Neuron (in vitro differentiated cells): ENCODE results near the gene APC.
"Not testable (repeated sequence)": the region's sequence is repeated elsewhere in the genome, so short reads cannot be mapped to it uniquely, and the experiment has no call there.

Experiments used
- H2AFZ ChIP-seq: one replicate; pipeline ENCODE4 v1.6.1; 2013; ENCODE audit warnings: low read depth, mild to moderate bottlenecking, inconsistent platforms, low read length, moderate library complexity
- H3K27me3 ChIP-seq: one replicate; pipeline ENCODE4 v1.6.1; 2013; ENCODE audit warnings: low read length; ENCODE audit not compliant: insufficient read depth
- H3K36me3 ChIP-seq: one replicate; pipeline ENCODE4 v1.6.1; 2013; ENCODE audit warnings: low read length; ENCODE audit not compliant: insufficient read depth
- H3K4me1 ChIP-seq: one replicate; pipeline ENCODE4 v1.6.1; 2013; ENCODE audit warnings: low read length; ENCODE audit not compliant: insufficient read depth
- H3K4me3 ChIP-seq: 2 replicates; pipeline ENCODE4 v1.5.1; 2013; ENCODE audit warnings: mild to moderate bottlenecking, low read length, moderate library complexity
- H3K9me3 ChIP-seq: one replicate; pipeline ENCODE4 v1.6.1; 2013; ENCODE audit warnings: low read length

APC gene

DNA sequence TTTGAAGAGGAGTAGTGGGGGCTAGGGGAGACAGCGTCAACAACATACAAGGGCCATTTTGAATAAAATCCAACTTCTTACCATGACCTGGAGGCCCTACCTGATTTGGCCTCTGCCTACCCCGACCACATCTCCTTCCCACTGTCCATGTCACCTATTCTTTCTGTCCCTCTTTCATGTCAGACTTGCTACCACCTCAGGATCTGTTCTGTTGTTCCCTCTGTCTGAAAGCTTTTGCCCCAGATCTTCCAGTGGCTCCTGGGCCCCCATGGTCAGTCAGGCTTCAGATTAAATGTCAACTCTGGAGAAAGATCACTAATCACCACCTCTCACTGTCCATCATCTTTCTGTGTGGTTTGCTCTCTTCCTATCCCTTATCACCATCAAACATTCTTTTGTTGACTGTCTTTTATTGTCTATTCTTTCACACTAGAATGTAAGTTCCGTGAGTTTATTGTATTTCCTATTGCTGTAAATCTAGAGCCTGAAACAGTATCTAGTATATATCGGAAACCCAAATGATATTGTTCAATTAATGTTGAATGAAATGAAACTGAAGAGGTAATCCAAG, 31.2 kb upstream of the APC start:
- H3K9me3 ChIP-seq = no peaks in the 10 kb centered on the region
- no peaks in the 10 kb centered on the region for H3K36me3 ChIP-seq
- peak overlapping the region; percentile 88 for H2AFZ ChIP-seq
- H3K4me1 ChIP-seq = peaks cover 4% of the 10 kb centered on the region
- H3K4me3 ChIP-seq = no peak overlapping the region
- H3K27me3 ChIP-seq = no peaks in the 10 kb centered on the region

DNA sequence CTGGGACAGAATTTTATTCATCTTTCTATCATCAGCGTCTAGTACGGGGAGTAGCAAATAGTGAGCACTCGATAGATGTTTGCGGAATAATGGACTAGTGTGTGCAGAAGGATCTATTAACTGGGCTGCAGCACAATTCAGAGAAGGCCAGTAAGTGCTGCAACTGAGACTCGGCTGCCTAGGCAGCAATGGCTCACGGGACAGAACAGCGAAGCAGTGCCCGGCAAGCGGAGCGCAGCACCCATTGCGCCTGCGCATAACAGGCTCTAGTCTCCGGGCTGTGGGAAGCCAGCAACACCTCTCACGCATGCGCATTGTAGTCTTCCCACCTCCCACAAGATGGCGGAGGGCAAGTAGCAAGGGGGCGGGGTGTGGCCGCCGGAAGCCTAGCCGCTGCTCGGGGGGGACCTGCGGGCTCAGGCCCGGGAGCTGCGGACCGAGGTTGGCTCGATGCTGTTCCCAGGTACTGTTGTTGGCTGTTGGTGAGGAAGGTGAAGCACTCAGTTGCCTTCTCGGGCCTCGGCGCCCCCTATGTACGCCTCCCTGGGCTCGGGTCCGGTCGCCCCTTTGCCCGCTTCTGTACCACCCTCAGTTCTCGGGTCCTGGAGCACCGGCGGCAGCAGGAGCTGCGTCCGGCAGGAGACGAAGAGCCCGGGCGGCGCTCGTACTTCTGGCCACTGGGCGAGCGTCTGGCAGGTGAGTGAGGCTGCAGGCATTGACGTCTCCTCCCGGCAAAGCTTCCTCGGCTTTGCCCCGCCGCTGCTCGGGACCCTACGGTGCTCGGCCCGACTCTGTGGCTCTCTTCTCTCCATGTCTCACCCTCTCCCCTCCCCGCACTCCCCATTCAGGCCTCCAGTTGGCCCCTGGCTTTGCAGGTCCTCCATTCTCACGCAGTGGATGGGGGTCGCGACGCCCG, 30.2 kb upstream of the APC start:
- Histone ChIP-seq H3K9me3 (no peaks in the 10 kb centered on the region), H3K27me3 (no peaks in the 10 kb centered on the region), H2AFZ (peak overlapping the region; percentile 88)

DNA sequence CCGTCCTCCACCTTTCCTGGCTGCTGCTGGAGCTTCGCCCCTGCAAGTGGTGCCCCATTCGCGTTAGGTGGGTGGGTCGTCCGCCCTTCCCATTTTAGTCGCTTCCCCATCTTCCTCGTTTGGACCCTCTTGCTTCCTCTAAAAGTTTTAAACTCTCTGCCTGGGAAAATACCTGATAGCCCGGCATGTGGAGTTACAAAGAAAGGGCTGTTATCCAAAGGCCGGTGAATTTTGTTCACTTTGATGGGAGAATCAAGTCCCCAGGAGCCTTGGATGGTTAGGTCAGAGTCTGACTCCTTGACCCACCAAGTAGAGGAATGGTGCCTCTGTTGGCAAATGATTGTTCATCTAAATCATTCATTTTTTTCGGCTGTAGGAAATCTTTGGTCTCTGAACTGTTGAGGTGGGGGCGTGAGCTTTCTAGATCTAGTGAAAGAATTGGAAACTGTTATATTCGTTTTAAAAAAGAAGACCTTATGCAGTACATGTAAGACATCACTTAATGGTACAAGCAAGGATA, 29.5 kb upstream of the APC start:
- peak overlapping the region; percentile 88 for H2AFZ ChIP-seq
- H3K9me3 ChIP-seq = no peaks in the 10 kb centered on the region

More for the DNA sequence above, 30.2 kb upstream of the APC start:
- no peaks in the 10 kb centered on the region for H3K36me3 ChIP-seq
- H3K4me1 ChIP-seq = peaks cover 4% of the 10 kb centered on the region
- peak overlapping the region; percentile 76 for H3K4me3 ChIP-seq

DNA sequence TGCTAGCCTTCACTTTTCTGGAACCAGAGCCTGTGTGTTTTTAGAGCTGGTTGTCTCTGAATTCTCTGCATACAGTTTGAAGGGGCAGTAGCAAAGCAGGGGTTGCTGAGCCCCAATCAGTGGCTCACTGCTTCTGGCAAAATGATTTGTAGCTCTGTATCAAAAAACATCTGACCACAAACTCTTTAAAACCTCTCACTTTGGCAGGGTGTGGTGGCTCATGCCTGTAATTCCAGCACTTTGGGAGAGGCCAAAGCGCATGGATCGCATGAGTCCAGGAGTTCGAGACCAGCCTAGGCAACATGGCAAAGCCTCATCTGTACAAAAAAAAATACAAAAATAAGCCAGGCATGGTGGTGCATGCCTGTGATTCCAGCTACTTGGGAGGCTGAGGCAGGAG, 28.3 kb upstream of the APC start:
- H3K27me3 ChIP-seq = no peaks in the 10 kb centered on the region
- H2AFZ ChIP-seq = no peak overlapping the region
- H3K9me3 ChIP-seq = no peaks in the 10 kb centered on the region
- peaks cover 5% of the 10 kb centered on the region for H3K36me3 ChIP-seq
- peaks cover 4% of the 10 kb centered on the region for H3K4me1 ChIP-seq
- H3K4me3 ChIP-seq = peak overlapping the region; percentile 76

More for the DNA sequence above, 29.5 kb upstream of the APC start:
- Histone ChIP-seq H3K27me3 (no peaks in the 10 kb centered on the region), H3K36me3 (peaks cover 2% of the 10 kb centered on the region), H3K4me3 (peak overlapping the region; percentile 76), H3K4me1 (peaks cover 4% of the 10 kb centered on the region)

DNA sequence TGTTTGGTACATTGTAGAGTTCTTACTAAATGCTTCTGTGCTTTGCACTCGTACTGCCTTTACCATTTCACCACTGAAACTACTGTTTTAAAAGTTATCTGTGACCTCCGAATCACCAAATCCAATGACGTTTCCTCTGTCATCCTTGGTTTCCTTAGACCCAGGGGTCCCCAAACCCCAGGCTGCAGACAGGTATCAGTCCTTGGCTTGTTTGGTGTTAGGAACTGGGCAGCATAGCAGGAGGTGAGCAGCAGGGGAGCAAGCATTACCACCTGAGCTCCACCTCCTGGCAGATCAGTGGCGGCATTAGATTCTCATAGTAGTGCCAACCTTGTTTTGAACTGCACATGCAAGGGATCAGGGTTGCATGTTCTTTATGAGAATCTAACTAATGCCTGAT, 26.8 kb upstream of the APC start:
- no peak overlapping the region for H3K4me3 ChIP-seq
- H3K27me3 ChIP-seq = no peaks in the 10 kb centered on the region
- peaks cover 4% of the 10 kb centered on the region for H3K4me1 ChIP-seq
- no peaks in the 10 kb centered on the region for H3K9me3 ChIP-seq
- H2AFZ ChIP-seq = no peak overlapping the region
- H3K36me3 ChIP-seq = peaks cover 5% of the 10 kb centered on the region

DNA sequence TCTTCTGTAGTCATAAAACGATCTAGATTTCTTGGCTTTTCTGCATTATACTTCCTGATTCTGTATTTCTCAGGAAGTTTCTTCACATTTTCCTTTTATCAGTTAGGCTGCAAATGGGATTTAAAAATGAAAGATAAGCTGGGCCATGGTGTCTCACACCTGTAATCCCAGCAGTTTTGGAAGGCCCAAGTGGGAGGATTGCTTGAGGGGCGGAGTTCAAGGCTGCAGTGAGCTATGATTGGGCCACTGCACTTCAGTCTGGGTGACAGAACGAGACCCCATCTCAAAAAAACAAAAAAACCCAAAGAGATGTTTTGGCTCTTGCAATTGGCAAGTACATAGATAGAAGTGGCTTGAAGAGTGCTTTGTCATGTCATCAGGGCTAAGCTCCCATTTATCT, 26.2 kb upstream of the APC start:
- H3K36me3 ChIP-seq = peaks cover 5% of the 10 kb centered on the region
- H2AFZ ChIP-seq = no peak overlapping the region
- no peaks in the 10 kb centered on the region for H3K27me3 ChIP-seq
- H3K4me3 ChIP-seq = no peak overlapping the region
- H3K9me3 ChIP-seq = no peaks in the 10 kb centered on the region
- H3K4me1 ChIP-seq = peaks cover 4% of the 10 kb centered on the region

DNA sequence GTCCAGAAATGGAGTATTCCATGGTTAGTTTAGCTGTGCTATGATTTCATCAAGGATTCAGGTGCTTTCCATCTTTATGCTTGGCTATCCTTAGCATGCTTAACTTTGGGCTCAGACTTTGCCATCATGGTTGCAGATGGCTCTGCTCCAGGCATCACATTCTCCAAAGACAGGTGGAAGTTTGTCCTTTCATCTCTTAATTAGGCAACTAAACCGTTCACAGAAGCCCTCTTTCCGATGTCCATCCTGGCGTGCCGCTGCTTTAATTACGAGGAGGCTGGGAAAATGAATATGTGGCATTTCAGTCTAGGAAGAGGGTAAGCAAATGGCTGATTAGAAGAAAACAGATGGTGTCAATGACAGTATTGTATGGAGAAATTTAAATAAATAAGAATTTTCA, 24.5 kb upstream of the APC start:
- peaks cover 4% of the 10 kb centered on the region for H3K4me1 ChIP-seq
- H3K27me3 ChIP-seq = no peaks in the 10 kb centered on the region
- H2AFZ ChIP-seq = no peak overlapping the region
- H3K4me3 ChIP-seq = no peak overlapping the region
- no peaks in the 10 kb centered on the region for H3K9me3 ChIP-seq
- peaks cover 5% of the 10 kb centered on the region for H3K36me3 ChIP-seq

DNA sequence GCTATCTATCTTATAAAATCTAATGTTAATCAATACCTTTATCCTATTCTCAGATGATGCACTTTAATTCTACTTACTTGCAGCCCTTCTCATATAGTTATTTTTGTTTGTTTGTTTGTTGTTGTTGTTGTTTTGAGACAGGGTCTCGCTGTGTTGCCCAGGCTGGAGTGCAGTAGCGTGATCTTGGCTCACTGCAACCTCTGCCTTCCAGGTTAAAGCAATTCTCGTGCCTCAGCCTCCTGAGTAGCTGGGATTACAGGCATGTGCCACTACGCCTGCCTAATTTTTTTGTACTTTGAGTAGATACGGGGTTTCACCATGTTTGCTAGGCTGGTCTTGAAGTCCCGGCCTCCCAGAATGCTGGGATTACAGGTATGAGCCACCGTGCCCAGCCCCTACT, 20.8 kb upstream of the APC start:
- H3K4me1 ChIP-seq, H3K4me3 ChIP-seq, H3K9me3 ChIP-seq, H3K36me3 ChIP-seq, H3K27me3 ChIP-seq, H2AFZ ChIP-seq: not testable (repeated sequence)

DNA sequence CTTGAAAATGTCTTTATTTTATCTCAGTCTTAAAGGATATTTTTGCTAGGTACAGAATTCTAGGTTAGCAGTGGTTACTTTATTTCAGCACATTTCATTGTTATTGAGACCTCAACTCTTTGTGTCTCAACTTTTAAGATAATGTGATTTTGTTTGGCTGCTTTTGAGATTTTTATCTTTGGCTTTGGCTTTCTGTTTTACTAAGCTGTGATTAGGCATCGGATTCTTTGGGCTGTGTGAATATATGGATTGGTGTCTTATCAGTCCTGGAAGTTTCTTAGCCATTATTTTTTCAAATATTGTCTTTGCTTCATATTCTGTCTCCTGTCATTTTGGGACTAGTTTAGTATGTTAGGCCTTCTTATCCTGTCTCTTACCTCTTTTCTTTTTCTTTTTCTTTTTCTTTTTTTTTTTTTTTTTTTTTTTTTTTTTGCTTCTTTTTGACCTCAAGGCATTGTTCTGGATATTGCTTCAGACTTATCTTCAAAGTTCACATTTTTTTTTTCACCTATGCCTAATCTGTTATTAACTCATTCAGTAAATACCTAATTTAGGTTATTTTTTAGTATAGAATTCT, 20.1 kb upstream of the APC start:
- Histone ChIP-seq H3K36me3 (peaks cover 5% of the 10 kb centered on the region), H3K27me3 (no peaks in the 10 kb centered on the region), H2AFZ (no peak overlapping the region), H3K9me3 (no peaks in the 10 kb centered on the region), H3K4me1 (no peaks in the 10 kb centered on the region), H3K4me3 (no peak overlapping the region)

DNA sequence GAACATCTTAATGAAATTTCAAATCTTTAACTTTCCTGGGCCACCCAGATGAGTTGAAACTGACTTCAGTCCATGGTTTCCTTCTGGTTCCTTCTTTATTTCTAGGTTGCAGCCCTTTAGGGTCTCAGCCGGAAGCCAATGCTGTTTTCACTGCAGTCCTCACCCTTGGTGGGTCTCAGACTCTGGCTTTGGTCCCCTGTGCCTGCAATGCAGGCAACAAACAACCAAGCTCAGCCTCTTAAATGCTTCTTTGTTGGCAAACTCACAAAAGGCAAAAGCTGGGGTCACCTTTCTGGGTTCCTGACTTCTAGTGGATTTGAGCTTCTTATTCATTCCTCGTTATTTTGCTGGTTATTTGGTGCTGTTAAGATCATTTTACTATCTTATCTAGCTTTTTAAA, 19.3 kb upstream of the APC start:
- no peak overlapping the region for H3K4me3 ChIP-seq
- no peak overlapping the region for H2AFZ ChIP-seq
- no peaks in the 10 kb centered on the region for H3K4me1 ChIP-seq
- peaks cover 2% of the 10 kb centered on the region for H3K36me3 ChIP-seq
- no peaks in the 10 kb centered on the region for H3K27me3 ChIP-seq
- no peaks in the 10 kb centered on the region for H3K9me3 ChIP-seq

DNA sequence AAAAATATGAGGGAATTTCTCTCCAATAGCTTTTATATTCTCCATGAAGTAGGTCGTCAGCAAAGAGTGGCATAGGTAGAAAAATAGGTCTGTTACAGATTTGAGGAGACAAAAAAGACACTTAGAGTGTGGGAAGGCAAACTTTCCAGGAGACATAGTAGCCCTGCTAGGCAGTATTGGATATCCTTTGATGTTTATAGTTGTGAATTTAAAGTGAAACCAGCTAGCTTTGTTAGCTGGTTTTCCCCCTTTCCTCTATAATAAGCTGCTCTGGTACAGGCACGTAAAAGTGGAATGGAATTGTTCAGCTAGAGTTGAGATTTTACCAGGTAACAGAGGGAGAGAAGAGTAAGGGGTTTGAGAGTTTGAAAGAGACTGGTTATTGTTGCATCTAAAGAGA, 17.1 kb upstream of the APC start:
- no peaks in the 10 kb centered on the region for H3K4me1 ChIP-seq
- H3K36me3 ChIP-seq = no peaks in the 10 kb centered on the region
- no peaks in the 10 kb centered on the region for H3K27me3 ChIP-seq
- no peak overlapping the region for H3K4me3 ChIP-seq
- no peaks in the 10 kb centered on the region for H3K9me3 ChIP-seq
- H2AFZ ChIP-seq = no peak overlapping the region

DNA sequence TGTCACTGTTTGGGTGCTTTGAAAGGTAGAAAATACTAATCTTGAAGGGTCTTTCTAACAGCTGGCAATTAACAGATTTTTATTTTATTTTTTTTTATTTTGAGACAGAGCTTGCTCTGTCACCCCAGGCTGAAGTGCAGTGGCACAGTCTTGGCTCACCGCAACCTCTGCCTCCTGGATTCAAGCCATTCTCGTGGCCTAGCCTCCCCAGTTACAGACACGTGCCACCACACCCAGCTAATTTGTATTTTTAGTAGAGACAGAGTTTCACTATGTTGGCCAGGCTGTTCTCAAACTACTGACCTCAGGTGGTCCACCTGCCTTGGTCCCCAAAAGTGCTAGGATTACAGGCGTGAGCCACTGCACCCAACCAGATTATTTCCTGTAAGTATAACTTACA, 12.8 kb upstream of the APC start:
- peaks cover 6% of the 10 kb centered on the region for H3K9me3 ChIP-seq
- no peaks in the 10 kb centered on the region for H3K27me3 ChIP-seq
- H3K36me3 ChIP-seq = no peaks in the 10 kb centered on the region
- no peak overlapping the region for H3K4me3 ChIP-seq
- no peak overlapping the region for H2AFZ ChIP-seq
- no peaks in the 10 kb centered on the region for H3K4me1 ChIP-seq

DNA sequence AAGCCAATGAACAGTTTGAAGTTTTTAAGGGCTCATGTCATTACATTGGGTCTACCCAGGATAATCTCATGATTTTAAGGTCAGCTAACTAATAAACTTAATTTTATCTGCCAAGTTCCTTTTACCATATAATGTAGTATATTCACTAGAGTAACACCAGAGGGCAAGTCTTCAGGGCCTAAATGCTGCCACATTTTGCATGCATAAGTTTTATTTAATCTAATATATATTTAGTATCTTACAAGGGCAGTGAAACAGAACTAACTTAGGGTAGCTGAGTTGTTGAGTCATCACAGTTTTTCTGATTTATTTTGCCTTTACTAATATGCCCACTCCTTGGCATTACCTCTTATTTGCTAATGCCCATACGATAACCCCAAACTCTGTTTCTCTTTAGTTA, 8.1 kb upstream of the APC start:
- no peak overlapping the region for H2AFZ ChIP-seq
- H3K36me3 ChIP-seq = no peaks in the 10 kb centered on the region
- no peak overlapping the region for H3K4me3 ChIP-seq
- no peaks in the 10 kb centered on the region for H3K4me1 ChIP-seq
- peaks cover 6% of the 10 kb centered on the region for H3K9me3 ChIP-seq
- H3K27me3 ChIP-seq = no peaks in the 10 kb centered on the region
